ENCODE data around the gene HOMEZ.
A peak's percentile ranks its signal among the peaks of the same experiment; 100 is the strongest.
"Not testable (repeated sequence)": the region's sequence is repeated elsewhere in the genome, so short reads cannot be mapped to it uniquely, and the experiment has no call there.

The HOMEZ gene

GRCh38 chr14:23285530-23286019 lies 357 bp downstream of the HOMEZ start:
- TF ChIP-seq, protein P1, sequence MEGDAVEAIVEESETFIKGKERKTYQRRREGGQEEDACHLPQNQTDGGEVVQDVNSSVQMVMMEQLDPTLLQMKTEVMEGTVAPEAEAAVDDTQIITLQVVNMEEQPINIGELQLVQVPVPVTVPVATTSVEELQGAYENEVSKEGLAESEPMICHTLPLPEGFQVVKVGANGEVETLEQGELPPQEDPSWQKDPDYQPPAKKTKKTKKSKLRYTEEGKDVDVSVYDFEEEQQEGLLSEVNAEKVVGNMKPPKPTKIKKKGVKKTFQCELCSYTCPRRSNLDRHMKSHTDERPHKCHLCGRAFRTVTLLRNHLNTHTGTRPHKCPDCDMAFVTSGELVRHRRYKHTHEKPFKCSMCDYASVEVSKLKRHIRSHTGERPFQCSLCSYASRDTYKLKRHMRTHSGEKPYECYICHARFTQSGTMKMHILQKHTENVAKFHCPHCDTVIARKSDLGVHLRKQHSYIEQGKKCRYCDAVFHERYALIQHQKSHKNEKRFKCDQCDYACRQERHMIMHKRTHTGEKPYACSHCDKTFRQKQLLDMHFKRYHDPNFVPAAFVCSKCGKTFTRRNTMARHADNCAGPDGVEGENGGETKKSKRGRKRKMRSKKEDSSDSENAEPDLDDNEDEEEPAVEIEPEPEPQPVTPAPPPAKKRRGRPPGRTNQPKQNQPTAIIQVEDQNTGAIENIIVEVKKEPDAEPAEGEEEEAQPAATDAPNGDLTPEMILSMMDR (IDR thresholded peaks at IDR 0.05; ENCODE audit: control insufficient read depth, extremely low read depth, insufficient read depth): no peak
- no peak for DNase-seq (ENCODE audit: low read depth)
- peak overlapping the region; percentile 95 for H3K4me3 ChIP-seq (ENCODE audit: low read depth, low read length)

GRCh38 chr14:23284654-23285529 lies 1.0 kb downstream of the HOMEZ start:
- DNase-seq (ENCODE audit: low read depth): no peak
- H3K4me3 ChIP-seq (ENCODE audit: low read depth, low read length): peak overlapping the region; percentile 95
- TF ChIP-seq, protein P1 (IDR thresholded peaks at IDR 0.05; ENCODE audit: control insufficient read depth, extremely low read depth, insufficient read depth): no peak

GRCh38 chr14:23281247-23281646 lies 4.7 kb downstream of the HOMEZ start:
- no peak overlapping the region for H3K4me3 ChIP-seq (ENCODE audit: low read depth, low read length)
- TF ChIP-seq, protein P1 (IDR thresholded peaks at IDR 0.05; ENCODE audit: control insufficient read depth, extremely low read depth, insufficient read depth): no peak

DNA sequence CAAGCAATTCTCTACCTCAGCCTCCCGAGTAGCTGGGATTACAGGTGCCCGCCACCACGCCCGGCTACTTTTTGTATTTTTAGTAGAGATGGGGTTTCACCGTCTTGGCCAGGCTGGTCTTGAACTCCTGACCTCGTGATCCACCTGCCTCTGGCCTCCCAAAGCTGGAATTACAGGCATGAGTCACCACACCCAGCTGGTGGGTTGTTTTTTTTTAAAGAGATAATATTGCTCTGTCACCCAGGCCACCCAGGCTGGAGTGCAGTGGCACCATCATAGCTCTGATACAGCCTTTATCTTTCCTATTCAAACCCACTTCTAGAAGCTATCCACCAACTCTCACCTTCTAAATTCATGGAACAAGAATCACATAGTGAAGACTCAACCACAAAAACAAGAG lies 8.0 kb downstream of the HOMEZ start:
- not testable (repeated sequence) for DNase-seq (ENCODE audit: low read depth); H3K4me3 ChIP-seq (ENCODE audit: low read depth, low read length)

More at GRCh38 chr14:23281247-23281646, 4.7 kb downstream of the HOMEZ start:
- DNase-seq (ENCODE audit: low read depth): no peak

DNA sequence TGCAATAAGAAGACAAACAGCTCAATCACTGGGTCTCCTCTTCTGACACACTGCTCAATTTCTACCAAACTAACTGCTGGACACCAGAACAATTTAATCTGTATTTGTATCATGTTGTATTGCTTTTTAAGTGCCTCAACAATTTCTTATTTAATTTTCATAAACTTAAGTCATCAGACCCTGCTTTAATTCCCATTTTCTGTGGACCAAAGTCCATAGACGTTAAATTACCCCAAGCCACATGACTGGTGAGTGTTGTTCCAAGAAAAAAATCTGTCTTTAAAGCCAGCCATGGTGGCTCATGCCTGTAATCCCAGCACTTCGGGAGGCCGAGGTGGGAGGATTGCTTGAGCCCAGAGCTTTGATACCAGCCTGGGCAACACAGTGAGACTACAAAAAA lies 8.7 kb downstream of the HOMEZ start:
- TF ChIP-seq, protein P1 (IDR thresholded peaks at IDR 0.05; ENCODE audit: control insufficient read depth, extremely low read depth, insufficient read depth): no peak
- no peak for DNase-seq (ENCODE audit: low read depth)
- no peak overlapping the region for H3K4me3 ChIP-seq (ENCODE audit: low read depth, low read length)

DNA sequence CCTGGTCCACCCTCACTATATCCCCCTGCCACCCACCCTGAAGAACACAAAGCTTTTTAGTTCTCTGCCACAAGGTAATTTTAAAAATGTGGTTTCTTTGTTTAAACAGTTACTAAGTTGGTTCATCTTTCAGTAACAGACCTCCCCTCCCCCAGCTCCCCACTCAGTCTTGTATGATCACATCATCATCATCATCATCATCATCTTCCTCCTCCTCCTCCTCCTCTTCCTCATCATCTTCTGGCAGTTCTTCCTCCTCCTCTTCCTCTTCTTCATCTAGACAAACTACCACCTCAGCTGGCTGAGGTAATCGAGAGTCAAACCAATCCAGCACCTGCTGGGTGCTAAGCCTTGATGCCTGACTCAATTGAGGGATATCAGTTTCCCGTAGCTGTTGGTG lies 10.5 kb downstream of the HOMEZ start:
- DNase-seq (ENCODE audit: low read depth): no peak
- TF ChIP-seq, protein P1 (IDR thresholded peaks at IDR 0.05; ENCODE audit: control insufficient read depth, extremely low read depth, insufficient read depth): no peak

DNA sequence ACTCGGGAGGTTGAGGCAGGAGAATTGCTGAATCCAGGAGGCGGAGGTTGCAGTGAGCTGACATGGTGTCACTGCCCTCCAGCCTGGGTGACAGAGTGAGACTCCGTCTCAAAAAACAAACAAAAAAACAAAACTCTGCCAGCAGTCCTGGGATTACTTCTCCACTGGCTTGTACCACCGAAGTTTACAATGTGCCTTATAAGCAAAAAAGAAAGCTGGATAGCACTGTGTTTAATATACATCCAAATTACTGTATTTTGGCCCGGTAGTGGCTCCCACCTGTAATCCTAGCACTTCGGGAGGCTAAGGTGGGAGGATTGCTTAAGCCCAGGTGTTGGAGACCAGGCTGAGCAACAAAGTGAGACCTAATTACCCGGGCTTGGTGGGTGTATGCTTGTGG lies 16.7 kb downstream of the HOMEZ start:
- TF ChIP-seq, protein P1 (IDR thresholded peaks at IDR 0.05; ENCODE audit: control insufficient read depth, extremely low read depth, insufficient read depth): no peak
- no peak overlapping the region for H3K4me3 ChIP-seq (ENCODE audit: low read depth, low read length)
- DNase-seq (ENCODE audit: low read depth): no peak

More for the DNA sequence above, 10.5 kb downstream of the HOMEZ start:
- no peak overlapping the region for H3K4me3 ChIP-seq (ENCODE audit: low read depth, low read length)

- not testable (repeated sequence) for DNase-seq (ENCODE audit: low read depth); H3K4me3 ChIP-seq (ENCODE audit: low read depth, low read length)
Measured at GRCh38 chr14:23260849-23261248, 25.1 kb downstream of the HOMEZ start.
